Calu3 (cell line): ENCODE data around the gene CCER1. TPM values are rescaled to one million over a fixed set of nuclear protein-coding genes. Genes with fewer than 3 reads are reported as not detected.

ENCODE experiments used
- BruUV-seq: library from RNA; stranded (reverse); fragments of 400-500 nt; replicated peaks from 2 replicates; lab custom pipeline; 2021; lab: Mats Ljungman, UMichigan
- CTCF ChIA-PET: fragments of 300-600 bp; sonication (Branson Sonifier 250); formaldehyde crosslinking; loops from one replicate; lab custom pipeline; 2022; ENCODE audit warnings: antibody characterized with exemption; lab: Charles Lee
- DNase-seq: peaks from one replicate; pipeline ENCODE4 v3.0.0; 2022
- H3K27ac Mint-ChIP-seq: one replicate; pipeline ENCODE4 v1.8.0; 2022; ENCODE audit warnings: mixed read lengths; ENCODE audit not compliant: unreplicated experiment
- H3K27me3 Mint-ChIP-seq: one replicate; pipeline ENCODE4 v1.8.0; 2022; ENCODE audit warnings: mixed read lengths; ENCODE audit not compliant: unreplicated experiment
- H3K36me3 Mint-ChIP-seq: one replicate; pipeline ENCODE4 v1.8.0; 2022; ENCODE audit warnings: mild to moderate bottlenecking, moderate library complexity, mixed read lengths; ENCODE audit not compliant: insufficient read depth, unreplicated experiment
- H3K4me1 Mint-ChIP-seq: one replicate; pipeline ENCODE4 v1.8.0; 2022; ENCODE audit warnings: mild to moderate bottlenecking, low read depth, mixed read lengths; ENCODE audit not compliant: unreplicated experiment
- H3K4me3 Mint-ChIP-seq: one replicate; pipeline ENCODE4 v1.8.0; 2022; ENCODE audit warnings: mild to moderate bottlenecking, low read depth, moderate library complexity, mixed read lengths; ENCODE audit not compliant: unreplicated experiment
- H3K9me3 Mint-ChIP-seq: one replicate; pipeline ENCODE4 v1.8.0; 2022; ENCODE audit warnings: low read depth, mixed read lengths; ENCODE audit not compliant: unreplicated experiment
- intact Hi-C: fragments of 100-400 bp; cut with micrococcal nuclease; formaldehyde crosslinking; loops from one replicate; pipeline ENCODE4 v1.10.0; 2022; ENCODE audit not compliant: unreplicated experiment
- total RNA-seq: library from RNA; stranded (reverse); gene quantifications from 2 replicates; pipeline ENCODE4 v1.2.3, GENCODE V29; 2022
- TF ChIP-seq, protein P1 (sequence below): fragments of 200-600 bp; IDR thresholded peaks from one replicate; pipeline ENCODE4 v1.8.0; 2022; ENCODE audit warnings: antibody characterized with exemption; ENCODE audit not compliant: unreplicated experiment

CCER1 gene
- total RNA-seq, 1 experiment from 2014 or later, result not detected

DNA sequence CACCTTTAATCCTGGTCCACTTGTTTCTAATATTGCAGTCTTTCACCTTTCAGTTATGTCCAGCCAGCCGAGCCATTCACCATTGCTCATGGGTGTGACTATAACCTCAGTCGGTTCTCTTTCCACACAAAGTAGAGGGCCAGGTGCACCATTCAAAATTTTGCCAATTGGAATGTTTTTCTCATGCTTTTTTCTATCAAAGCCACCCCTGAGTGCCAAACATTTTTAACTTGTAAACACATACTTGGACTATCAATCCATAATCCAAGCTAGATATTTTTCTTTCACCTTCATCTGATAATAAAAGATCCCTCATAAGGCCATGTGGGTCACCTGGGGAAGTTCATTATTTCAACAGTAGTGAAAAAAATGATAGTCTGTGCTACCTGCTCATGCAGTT is 52.4 kb downstream of the CCER1 start:
- Mint-ChIP-seq H3K27ac (no peak overlapping the region), H3K9me3 (peaks cover 7% of the 10 kb centered on the region), H3K27me3 (no peaks in the 10 kb centered on the region), H3K4me3 (no peak overlapping the region), H3K36me3 (no peaks in the 10 kb centered on the region), H3K4me1 (no peaks in the 10 kb centered on the region)
- DNase-seq, result no peak
- CTCF ChIA-PET, result no interaction called here
- TF ChIP-seq, protein P1, sequence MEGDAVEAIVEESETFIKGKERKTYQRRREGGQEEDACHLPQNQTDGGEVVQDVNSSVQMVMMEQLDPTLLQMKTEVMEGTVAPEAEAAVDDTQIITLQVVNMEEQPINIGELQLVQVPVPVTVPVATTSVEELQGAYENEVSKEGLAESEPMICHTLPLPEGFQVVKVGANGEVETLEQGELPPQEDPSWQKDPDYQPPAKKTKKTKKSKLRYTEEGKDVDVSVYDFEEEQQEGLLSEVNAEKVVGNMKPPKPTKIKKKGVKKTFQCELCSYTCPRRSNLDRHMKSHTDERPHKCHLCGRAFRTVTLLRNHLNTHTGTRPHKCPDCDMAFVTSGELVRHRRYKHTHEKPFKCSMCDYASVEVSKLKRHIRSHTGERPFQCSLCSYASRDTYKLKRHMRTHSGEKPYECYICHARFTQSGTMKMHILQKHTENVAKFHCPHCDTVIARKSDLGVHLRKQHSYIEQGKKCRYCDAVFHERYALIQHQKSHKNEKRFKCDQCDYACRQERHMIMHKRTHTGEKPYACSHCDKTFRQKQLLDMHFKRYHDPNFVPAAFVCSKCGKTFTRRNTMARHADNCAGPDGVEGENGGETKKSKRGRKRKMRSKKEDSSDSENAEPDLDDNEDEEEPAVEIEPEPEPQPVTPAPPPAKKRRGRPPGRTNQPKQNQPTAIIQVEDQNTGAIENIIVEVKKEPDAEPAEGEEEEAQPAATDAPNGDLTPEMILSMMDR, result no peak
- BruUV-seq, result no TSS peak
- intact Hi-C loops, result no loop called here

Other genes starting within 250 kb of the CCER1 start
- not detected in 2 replicates for gene EPYC, start 49.8 kb upstream of the CCER1 start, total RNA-seq
- not detected in 2 replicates for gene KERA, start 102.8 kb upstream of the CCER1 start, total RNA-seq
- 0.31 TPM in 1 of 2 replicates, not detected in the other for gene LUM, start 156.3 kb upstream of the CCER1 start, total RNA-seq
- gene DCN, start 227.6 kb upstream of the CCER1 start, total RNA-seq, result not detected in 2 replicates